B cell (primary cell): ENCODE measurements around the gene CAPS. TPM values are rescaled to one million over a fixed set of nuclear protein-coding genes. Genes with fewer than 3 reads are reported as not detected.

ENCODE experiments used
- ATAC-seq: fragments of 200-7000 bp; cut with Tn5 transposase; one replicate; pipeline ENCODE4 v1.10.0; 2021; ENCODE audit warnings: low read depth, mild to moderate bottlenecking, moderate number of reproducible peaks, moderate library complexity
- CTCF ChIA-PET: fragments of 350-600 bp; sonication (Branson Sonifier 250); formaldehyde crosslinking; loops from one replicate; lab custom pipeline; 2021; ENCODE audit warnings: antibody characterized with exemption, inconsistent platforms; lab: Charles Lee
- POLR2A ChIA-PET: fragments of 350-600 bp; sonication (Branson Sonifier 250); formaldehyde crosslinking; loops from one replicate; lab custom pipeline; 2021; ENCODE audit warnings: antibody characterized with exemption; lab: Charles Lee
- DNase-seq: peaks from one replicate; pipeline ENCODE4 v3.0.0; 2013
- H2AFZ ChIP-seq: 2 replicates; pipeline ENCODE4 v1.6.1; 2012; ENCODE audit warnings: mild to moderate bottlenecking, low read depth, low read length; ENCODE audit not compliant: insufficient read depth, poor library complexity, severe bottlenecking
- H3K27ac ChIP-seq, 2 donors: 1 replicate in 1 of 2; 2 replicates in 1 of 2; pipeline ENCODE4 v1.5.1; 2012 to 2013; ENCODE audit warnings: low read length in 2 of 2, mild to moderate bottlenecking in 2 of 2, moderate library complexity in 1 of 2
- H3K27me3 ChIP-seq, 4 experiments: fragments of 200-600 bp in 1 of 4; sonication (generic) in 1 of 4; replicated peaks in 1 of 4; 1 replicate in 2 of 4; 2 replicates in 2 of 4; pipeline versions ENCODE4 v1.6.1 to v1.7.0; 2013 to 2016; ENCODE audit warnings: low read length in 3 of 4, mild to moderate bottlenecking in 2 of 4, mixed read lengths in 1 of 4, moderate library complexity in 1 of 4; ENCODE audit not compliant: insufficient read depth in 4 of 4, control insufficient read depth in 3 of 4; ENCODE audit errors: control extremely low read depth in 1 of 4
- H3K36me3 ChIP-seq, 2 experiments: replicated peaks in 1 of 2; 1 replicate in 1 of 2; 2 replicates in 1 of 2; pipeline versions ENCODE4 v1.6.1 to v1.7.1; 2013; ENCODE audit warnings: low read length in 1 of 2; ENCODE audit not compliant: insufficient read depth in 2 of 2, control insufficient read depth in 1 of 2; ENCODE audit errors: control extremely low read depth in 1 of 2, extremely low read depth in 1 of 2
- H3K4me1 ChIP-seq, 2 donors: fragments of 200-600 bp in 1 of 2; sonication (generic) in 1 of 2; 1 replicate in 1 of 2; 2 replicates in 1 of 2; pipeline versions ENCODE4 v1.5.1 to v1.6.1; 2013 to 2017; ENCODE audit warnings: low read length in 2 of 2; ENCODE audit not compliant: control insufficient read depth in 2 of 2, insufficient read depth in 2 of 2
- H3K4me2 ChIP-seq: replicated peaks from 2 replicates; pipeline ENCODE3; 2012; ENCODE audit warnings: mild to moderate bottlenecking, low read depth, low read length; ENCODE audit not compliant: poor library complexity, severe bottlenecking
- H3K4me3 ChIP-seq, 5 experiments: fragments of 200-600 bp in 1 of 5; sonication (generic) in 1 of 5; 1 replicate in 3 of 5; 2 replicates in 2 of 5; pipeline versions ENCODE4 v1.5.1 to v1.7.0; 2011 to 2016; ENCODE audit warnings: low read length in 4 of 5, mild to moderate bottlenecking in 4 of 5, low read depth in 2 of 5, control low read depth in 1 of 5, moderate library complexity in 1 of 5; ENCODE audit not compliant: insufficient read depth in 1 of 5; ENCODE audit errors: control extremely low read depth in 1 of 5, extremely low read depth in 1 of 5
- H3K79me2 ChIP-seq: fragments of 200-600 bp; sonication (generic); one replicate; pipeline ENCODE4 v1.6.0; 2016; ENCODE audit warnings: low read length; ENCODE audit not compliant: control insufficient read depth, insufficient read depth
- H3K9ac ChIP-seq: fragments of 200-600 bp; sonication (generic); 2 replicates; pipeline ENCODE4 v1.6.1; 2017; ENCODE audit warnings: mild to moderate bottlenecking, low read length, moderate library complexity
- H3K9me3 ChIP-seq, 3 donors: one replicate each; pipeline versions ENCODE4 v1.6.1 to v1.7.1; 2013; ENCODE audit warnings: low read length in 2 of 3; ENCODE audit not compliant: control insufficient read depth in 2 of 3, insufficient read depth in 1 of 3; ENCODE audit errors: control extremely low read depth in 1 of 3
- H4K20me1 ChIP-seq: 2 replicates; pipeline ENCODE4 v1.6.0; 2012; ENCODE audit warnings: mild to moderate bottlenecking, low read length; ENCODE audit not compliant: insufficient read depth, control insufficient read depth, poor library complexity, severe bottlenecking
- H3K27ac Mint-ChIP-seq: one replicate; pipeline ENCODE4 v1.8.0; 2021; ENCODE audit warnings: mixed read lengths
- H3K27me3 Mint-ChIP-seq: one replicate; pipeline ENCODE4 v1.8.0; 2021; ENCODE audit warnings: mixed read lengths
- H3K4me1 Mint-ChIP-seq: one replicate; pipeline ENCODE4 v1.8.0; 2021; ENCODE audit warnings: mixed read lengths
- H3K4me3 Mint-ChIP-seq: one replicate; pipeline ENCODE4 v1.8.0; 2021; ENCODE audit warnings: mixed read lengths
- H3K9me3 Mint-ChIP-seq: one replicate; pipeline ENCODE4 v1.8.0; 2022; ENCODE audit warnings: mixed read lengths; ENCODE audit not compliant: insufficient read depth
- EZH2 ChIP-seq: IDR thresholded peaks from 2 replicates; pipeline ENCODE4 v1.6.1; 2012; ENCODE audit warnings: borderline replicate concordance, low read depth, mild to moderate bottlenecking, moderate library complexity, low read length; ENCODE audit not compliant: insufficient read depth, poor library complexity, severe bottlenecking
- WGBS: methylation state at CpG from one replicate; pipeline ENCODE4 v1.1.5; 2013; ENCODE audit warnings: missing lambda C conversion rate; ENCODE audit not compliant: insufficient coverage; 5-methylcytosine and 5-hydroxymethylcytosine counted together
- intact Hi-C: fragments of 100-400 bp; cut with micrococcal nuclease; formaldehyde crosslinking; loops from one replicate; pipeline ENCODE4 v1.10.0; 2022
- polyA plus RNA-seq: library from polyadenylated mRNA; depleted of rRNA; stranded (reverse); fragments of >200 nt; gene quantifications from 2 replicates; pipeline ENCODE4 v1.2.3, GENCODE V29; 2012
- total RNA-seq, 2 donors: library from RNA; stranded (reverse); fragments of 120-200 nt in 1 of 2; gene quantifications; 1 replicate in 1 of 2; 2 replicates in 1 of 2; pipeline versions ENCODE4 v1.2.3 to v1.2.4, GENCODE V29; 2013 to 2022
- TF ChIP-seq, protein P1 (sequence below): fragments of 200-600 bp; IDR thresholded peaks from one replicate; pipeline ENCODE4 v1.8.0; 2022; ENCODE audit warnings: antibody characterized with exemption, mild to moderate bottlenecking

CAPS gene
- total and polyA plus RNA-seq, 2 donors (not counting 1 experiment from before 2014, with no cell fraction given), result 40.0 to 65.7 TPM

DNA sequence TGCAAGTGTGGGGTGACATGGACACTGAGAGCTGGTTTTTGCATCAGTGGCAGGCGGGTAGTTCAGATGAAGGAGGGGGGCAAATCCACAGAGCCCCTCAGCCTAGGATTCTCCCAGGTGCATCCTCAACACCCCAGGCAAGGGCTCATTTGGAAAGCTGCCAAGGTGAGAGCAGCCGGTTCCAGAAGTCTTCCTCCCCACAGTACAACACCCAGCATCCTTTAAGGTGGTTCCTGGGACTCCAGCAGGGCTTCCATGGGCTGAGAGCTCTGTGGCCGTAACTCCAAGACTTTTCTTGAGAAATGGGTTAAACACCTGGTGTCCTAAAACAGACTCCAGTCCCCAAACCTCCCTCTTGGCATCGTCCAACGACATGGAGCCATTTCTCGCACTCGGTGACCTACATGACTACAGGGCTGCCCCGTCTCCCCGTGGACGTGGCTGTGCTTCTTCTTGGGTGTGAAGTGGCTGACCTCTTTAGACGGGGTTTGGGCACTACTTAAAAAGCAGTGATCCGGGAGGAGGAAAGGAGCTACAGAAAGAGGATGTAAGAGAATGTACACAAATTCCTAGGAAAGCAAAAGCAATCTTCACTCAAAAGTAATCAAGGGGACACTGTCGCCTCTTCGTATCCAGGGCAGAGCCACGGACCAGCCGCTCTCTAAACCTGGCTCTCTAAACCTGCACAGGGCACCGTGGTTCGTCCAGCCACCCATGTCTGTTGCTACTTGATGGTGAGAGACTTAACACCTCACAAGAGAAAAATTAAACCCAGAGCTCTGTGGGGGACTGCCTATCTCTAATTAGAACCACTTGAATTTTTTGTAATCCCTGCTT, 38.4 kb downstream of the CAPS start:
- H3K4me2 ChIP-seq, result peak overlapping the region; percentile 58
- Mint-ChIP-seq H3K27ac (peak overlapping the region; percentile 62), H3K4me1 (peaks cover 88% of the 10 kb centered on the region), H3K9me3 (no peaks in the 10 kb centered on the region), H3K4me3 (peak overlapping the region; percentile 45), H3K27me3 (no peaks in the 10 kb centered on the region)
- peaks cover 98% of the 10 kb centered on the region for H3K79me2 ChIP-seq
- H3K9me3 ChIP-seq, result no peaks in the 10 kb centered on the region
- ChIA-PET POLR2A (no interaction called here), CTCF (interaction anchor here (0.7 to 4.3 kb wide), 3 partner anchors 14 to 16 kb away, joined by 4 to 22 read pairs (median 7); no protein-coding TSS in a partner anchor)
- intact Hi-C loops, result no loop called here
- 90% methylated on average over 14 of the region's 18 CpGs for WGBS
- H3K36me3 ChIP-seq, result peaks cover 0 to 16% of the 10 kb centered on the region in 2 experiments
- H3K27me3 ChIP-seq, result no peaks in the 10 kb centered on the region
- ATAC-seq (no peak), DNase-seq (no peak)
- no peak overlapping the region for H3K4me3 ChIP-seq
- no peak for TF ChIP-seq EZH2
- TF ChIP-seq, protein P1, sequence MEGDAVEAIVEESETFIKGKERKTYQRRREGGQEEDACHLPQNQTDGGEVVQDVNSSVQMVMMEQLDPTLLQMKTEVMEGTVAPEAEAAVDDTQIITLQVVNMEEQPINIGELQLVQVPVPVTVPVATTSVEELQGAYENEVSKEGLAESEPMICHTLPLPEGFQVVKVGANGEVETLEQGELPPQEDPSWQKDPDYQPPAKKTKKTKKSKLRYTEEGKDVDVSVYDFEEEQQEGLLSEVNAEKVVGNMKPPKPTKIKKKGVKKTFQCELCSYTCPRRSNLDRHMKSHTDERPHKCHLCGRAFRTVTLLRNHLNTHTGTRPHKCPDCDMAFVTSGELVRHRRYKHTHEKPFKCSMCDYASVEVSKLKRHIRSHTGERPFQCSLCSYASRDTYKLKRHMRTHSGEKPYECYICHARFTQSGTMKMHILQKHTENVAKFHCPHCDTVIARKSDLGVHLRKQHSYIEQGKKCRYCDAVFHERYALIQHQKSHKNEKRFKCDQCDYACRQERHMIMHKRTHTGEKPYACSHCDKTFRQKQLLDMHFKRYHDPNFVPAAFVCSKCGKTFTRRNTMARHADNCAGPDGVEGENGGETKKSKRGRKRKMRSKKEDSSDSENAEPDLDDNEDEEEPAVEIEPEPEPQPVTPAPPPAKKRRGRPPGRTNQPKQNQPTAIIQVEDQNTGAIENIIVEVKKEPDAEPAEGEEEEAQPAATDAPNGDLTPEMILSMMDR, result no peak
- H3K4me1 ChIP-seq, result peaks cover 33 to 43% of the 10 kb centered on the region in 2 donors
- no peak overlapping the region for H2AFZ ChIP-seq
- peaks cover 98% of the 10 kb centered on the region for H4K20me1 ChIP-seq
- H3K9ac ChIP-seq, result no peak overlapping the region
- H3K27ac ChIP-seq, result no peak overlapping the region

DNA sequence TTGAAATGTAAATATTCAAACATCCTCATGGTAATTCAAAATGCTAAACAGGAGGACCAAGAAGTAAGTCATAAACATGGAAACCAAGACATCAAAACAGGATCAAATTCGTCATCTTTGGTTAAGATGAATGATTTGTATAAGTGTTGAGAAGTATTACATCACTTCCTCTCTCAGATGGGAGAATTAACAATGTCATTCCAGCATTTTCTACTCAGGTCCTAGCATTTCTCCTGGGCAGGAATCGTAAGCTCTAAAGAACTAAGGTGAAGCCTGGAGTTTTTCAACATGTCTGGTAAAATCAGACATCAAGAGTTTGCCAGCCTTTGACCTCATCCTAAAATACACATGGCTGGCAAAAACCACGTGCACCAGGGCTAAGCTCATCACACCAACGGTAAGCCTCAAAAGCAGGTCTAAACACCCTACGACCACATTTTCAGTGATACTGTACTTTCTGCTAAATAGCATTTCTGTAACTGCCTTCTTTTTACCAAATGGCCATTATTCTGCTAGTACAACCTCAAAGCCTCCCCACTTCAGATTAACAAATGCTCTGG, 39.1 kb downstream of the CAPS start:
- H3K9ac ChIP-seq, result no peak overlapping the region
- Mint-ChIP-seq H3K27me3 (no peaks in the 10 kb centered on the region), H3K27ac (peak overlapping the region; percentile 37), H3K4me1 (peaks cover 89% of the 10 kb centered on the region), H3K9me3 (no peaks in the 10 kb centered on the region), H3K4me3 (peak overlapping the region; percentile 34)
- peaks cover 33 to 43% of the 10 kb centered on the region in 2 donors for H3K4me1 ChIP-seq
- peaks cover 0 to 16% of the 10 kb centered on the region in 2 experiments for H3K36me3 ChIP-seq
- intact Hi-C loops, result no loop called here
- H3K79me2 ChIP-seq, result peaks cover 98% of the 10 kb centered on the region
- no peaks in the 10 kb centered on the region for H3K27me3 ChIP-seq
- DNase-seq (no peak), ATAC-seq (no peak)
- H3K4me2 ChIP-seq, result peak overlapping the region; percentile 48
- no peak overlapping the region for H3K4me3 ChIP-seq
- ChIA-PET CTCF (interaction anchor here (0.7 to 4.3 kb wide), 2 partner anchors 13 to 15 kb away, joined by 4 to 22 read pairs; no protein-coding TSS in a partner anchor), POLR2A (no interaction called here)
- no peaks in the 10 kb centered on the region for H3K9me3 ChIP-seq
- WGBS, result 49% methylated on average over 4 of the region's 5 CpGs
- TF ChIP-seq, protein P1, result no peak
- TF ChIP-seq EZH2, result no peak
- peak overlapping the region in 1 of 2 donors; percentile 21 for H3K27ac ChIP-seq
- no peak overlapping the region for H2AFZ ChIP-seq
- H4K20me1 ChIP-seq, result peaks cover 98% of the 10 kb centered on the region
